GM18907 (cell line): Measurements from ENCODE around the gene KATNAL2.
"Not testable (repeated sequence)": the region's sequence is repeated elsewhere in the genome, so short reads cannot be mapped to it uniquely, and the experiment has no call there.

Experiments used
- ATAC-seq: cut with Tn5 transposase; IDR thresholded peaks from one replicate; pipeline ENCODE4 v1.9.1; 2021; ENCODE audit warnings: mild to moderate bottlenecking, moderate library complexity; ENCODE audit not compliant: unreplicated experiment

The KATNAL2 gene

DNA sequence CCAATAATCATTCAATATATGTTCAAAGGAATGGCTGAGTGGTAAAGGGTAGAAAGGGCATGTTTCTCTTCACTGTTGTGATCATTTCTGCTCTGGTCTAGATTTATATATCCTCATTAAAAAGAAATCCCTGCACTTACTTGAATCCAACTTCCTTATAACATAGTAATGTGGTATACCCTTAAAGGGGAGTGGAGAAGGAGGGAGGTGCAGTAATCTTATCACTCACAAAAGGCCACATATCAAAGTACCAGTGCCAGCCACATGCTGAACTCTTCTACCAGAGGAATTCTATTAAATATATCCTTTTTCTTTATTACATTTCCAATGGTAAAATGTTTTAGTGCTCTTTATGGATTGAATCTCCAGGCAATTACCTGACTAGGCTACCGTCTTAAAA is 3.3 kb downstream of the KATNAL2 start:
- ATAC-seq, result no peak

DNA sequence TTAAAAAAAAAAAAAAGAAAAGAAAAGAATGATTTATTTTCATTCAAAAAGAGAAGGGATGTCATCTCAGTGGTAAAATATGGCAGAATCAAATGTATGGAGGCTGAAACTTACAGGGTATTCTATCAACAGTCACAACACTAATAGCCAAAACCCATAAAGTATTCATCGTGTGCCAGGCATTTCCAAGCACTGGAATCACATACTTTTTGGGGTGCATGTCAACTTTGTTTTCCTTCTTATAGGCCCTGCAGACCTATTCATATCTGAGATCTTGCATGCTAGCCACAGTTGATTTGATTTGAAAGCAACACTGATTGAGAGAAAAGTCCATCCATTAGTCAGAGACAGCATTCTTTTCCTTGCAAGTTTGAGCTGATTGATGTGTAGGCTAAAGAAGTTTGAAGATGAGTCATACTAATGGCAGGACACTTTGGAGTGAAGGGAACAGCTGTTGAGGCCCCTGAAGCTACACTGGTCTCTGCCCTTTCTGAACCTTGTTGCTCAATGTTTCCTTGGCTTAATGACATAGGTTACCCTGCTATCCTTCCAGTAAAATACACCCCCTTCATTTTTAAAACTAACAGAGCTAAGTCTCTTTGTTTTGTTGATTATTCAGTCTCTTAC is 22.0 kb downstream of the KATNAL2 start:
- no peak for ATAC-seq

DNA sequence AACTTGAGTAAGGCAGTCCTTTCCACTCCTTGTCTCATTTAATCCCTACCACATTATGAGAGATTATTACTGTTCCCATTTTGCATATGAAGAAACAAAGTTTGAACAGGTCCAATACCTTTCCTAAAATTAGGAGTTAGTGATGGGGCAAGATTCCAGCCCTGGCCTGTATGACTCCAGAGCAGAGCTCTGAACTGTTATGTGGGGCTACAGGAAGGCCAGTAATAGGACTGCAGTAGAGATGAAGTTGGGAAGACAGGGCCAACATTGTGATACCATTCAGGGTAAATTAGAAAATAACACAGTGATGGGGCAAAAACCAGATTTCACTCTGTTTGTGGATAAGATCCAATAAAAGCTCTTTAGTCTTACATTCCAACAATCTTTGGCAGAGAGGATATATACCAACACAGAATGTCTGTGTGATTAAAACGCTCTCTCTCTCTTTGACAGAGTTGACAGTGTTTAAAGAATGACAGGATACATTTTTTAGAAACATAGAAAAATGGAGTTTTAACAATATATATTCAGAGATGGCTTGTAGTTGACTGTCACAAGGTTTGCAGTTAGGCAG is 22.7 kb downstream of the KATNAL2 start:
- no peak for ATAC-seq

DNA sequence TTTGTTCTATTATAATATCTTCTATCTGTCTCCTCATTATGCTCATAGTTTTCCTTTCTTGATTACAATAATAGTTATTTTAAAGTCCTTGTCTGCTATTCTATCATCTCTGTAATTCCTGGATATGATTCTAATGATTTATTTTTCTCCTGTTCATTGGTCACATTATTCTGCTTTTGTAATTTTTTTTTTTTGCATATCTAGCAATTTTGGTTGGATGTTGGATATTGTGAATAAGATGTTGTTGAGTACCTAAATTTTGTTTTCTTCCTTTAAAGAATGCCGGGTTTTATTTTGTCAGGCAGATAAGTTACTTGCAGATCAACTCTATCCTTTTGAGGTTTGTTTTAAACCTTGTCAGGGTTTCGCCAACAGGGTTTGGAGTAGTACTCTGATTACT is 25.2 kb downstream of the KATNAL2 start:
- ATAC-seq, result no peak

DNA sequence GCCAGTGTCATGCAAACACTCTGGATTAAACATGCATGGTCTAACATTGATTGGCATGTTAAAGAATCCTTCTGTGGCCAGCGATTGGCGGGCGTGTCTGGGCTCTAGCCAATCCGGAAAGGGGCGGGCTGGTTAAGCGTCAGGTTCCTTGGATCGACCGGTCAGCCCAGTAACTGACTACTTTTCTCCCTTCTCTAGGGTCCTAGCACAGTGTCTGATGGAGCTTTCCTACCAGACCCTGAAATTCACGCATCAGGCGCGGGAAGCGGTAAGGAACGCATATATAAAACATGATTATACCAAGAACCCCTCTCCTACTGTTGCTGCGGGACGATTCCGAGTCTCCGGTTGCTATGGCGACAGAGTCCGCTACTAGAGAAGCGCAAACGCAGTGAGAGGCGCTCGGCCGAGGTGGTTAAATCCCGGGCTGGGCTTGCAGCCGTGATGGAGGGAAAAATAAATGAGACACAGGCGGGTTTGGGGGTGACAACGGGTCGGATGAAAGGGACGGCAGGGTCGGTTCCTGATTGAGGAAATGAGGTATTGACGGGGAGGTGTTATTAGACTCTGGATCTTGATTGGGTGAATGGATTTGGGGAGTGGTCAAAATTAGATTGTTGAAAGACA is 29.4 kb downstream of the KATNAL2 start:
- ATAC-seq, result peak; percentile 98

DNA sequence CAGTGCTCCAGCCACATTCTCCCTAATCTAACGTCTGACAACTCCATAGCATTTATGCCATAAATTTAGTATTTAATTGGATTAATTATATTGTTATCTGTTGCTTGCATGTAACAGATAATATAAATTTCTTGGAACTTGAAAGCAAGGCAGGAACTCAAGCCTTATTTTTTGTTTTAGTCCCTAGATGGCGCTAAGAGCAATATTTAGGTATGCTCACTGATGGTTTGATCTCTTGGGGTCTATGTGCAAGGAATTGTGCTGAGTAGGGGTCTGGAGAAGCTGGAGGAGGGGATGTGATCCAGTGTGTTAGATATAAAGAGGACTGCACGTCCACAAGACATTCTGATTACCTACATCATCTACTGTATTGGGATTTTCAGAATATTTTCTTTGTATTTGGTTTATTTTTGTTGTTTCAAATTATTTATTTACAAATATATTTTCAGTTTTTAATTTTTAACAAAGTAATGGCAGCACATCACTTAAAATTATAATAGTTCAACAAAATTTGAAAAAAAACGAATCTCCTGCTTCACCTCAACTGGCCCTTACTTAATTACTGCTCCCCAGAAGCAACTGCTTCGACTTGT is 32.8 kb downstream of the KATNAL2 start:
- ATAC-seq, result no peak

DNA sequence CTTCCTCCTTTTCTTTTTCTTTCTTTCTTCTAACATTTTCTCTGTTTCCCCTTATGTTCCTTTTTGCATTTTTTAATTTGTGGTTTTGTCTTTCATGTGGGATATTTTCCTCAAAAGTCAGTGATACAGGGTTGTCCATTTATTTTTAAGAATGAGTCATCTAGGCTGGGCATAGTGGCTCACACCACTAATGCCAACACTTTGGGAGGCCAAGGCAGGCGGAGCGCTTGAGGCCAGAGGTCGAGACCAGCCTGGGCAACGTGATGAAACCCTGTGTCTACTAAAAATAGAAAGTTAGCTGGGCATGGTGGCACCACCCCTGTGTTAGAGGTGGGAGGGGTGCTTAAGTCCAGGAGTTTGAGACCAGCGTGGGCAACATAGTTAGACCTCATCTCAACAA is 35.8 kb downstream of the KATNAL2 start:
- ATAC-seq, result no peak

DNA sequence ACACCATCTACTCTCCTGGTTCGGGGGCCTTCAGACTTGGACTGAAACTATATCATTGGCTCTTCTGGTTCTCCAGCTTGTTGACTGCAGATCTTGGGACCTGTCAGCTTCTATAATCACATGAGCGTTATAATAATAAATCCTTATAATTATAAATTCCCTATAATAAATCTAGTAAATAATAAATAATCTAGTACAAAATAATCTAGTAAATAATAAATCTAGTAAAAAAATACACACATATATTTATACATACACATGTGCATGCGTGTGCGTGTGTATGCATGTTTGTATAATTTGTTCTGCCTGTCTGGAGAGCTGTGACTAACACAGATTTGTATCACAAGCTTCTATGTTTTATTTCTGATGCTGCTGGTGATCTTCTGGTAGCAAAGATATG is 40.8 kb downstream of the KATNAL2 start:
- ATAC-seq, result no peak

DNA sequence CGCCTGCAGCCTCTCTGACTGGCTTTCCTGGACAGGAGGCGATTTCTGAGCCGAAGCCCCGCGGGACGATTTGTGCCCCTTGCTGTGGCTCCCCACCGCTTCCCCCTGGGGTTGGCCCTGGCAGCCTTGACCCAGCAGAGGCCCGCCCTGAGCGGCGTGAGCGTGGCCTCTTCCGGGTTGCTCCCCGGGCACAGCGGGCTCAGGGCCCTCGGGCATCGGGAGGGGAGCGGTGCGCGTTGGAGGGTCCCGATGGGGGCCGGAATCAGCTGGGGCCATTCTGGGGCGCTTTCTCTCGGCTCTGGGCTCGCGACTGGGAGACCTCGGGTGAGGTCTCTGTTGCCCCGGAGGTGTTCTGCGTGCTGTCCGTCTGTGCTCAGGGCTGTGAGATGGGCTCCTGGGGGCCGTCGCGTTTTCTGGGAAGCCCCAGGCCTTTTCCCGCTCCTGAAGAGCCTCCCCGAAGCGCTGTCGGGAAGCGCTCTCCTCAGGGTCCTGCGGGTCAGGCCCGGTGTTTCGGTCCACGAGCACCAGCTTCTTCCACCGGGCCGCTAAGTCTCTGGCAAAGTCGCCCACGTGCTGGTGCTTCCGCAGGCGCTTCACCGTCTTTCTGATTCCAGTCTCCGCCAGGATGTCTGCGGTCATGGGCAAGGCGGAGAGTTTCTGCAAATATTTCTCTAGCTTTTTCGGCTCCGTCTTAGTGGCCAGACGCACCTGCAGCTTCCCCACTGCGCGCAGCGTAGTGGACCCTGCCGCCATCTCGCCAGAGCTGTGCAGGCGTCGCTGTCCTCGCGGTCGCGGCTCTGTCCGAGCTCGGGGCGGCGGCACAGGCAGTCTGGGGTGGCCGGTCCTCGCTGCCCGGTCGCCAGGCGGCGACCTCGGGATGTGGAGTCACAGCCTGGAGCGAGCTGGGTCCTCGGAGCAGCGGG is 46.5 kb downstream of the KATNAL2 start:
- ATAC-seq, result not testable (repeated sequence)

DNA sequence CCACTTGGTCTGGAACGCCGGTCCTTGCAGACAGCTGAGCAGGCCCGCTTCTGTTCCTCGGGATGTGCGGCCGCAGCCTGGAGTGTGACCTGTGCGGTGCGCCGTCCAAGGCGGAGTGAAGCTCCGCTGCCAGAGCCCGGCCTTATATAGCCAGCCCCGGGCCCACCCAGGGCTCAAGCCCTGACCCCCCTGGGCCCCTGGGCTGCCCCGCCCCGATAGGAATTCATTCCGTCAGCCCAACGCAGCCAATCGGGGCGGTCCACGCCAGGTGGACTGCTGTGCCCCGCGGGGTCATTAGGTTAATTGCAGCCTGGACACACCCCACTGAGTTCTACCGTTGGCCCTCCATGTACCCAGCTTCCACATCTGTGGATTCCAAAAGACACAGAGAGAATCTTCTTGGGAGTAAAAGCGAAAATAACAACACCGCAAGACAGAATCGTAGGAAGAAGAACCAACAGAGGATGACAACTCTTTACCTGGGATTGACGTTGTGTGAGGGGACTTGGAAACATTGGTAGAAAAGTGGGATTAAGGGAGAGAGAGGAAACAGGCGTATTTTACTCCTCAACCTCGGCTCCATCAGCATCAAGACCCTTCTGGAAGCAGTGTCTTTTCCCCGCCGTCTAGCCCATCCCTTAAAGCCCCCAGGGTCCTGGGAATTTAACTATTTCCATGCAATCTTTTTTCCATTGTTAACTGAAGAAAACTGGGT is 47.3 kb downstream of the KATNAL2 start:
- not testable (repeated sequence) for ATAC-seq

DNA sequence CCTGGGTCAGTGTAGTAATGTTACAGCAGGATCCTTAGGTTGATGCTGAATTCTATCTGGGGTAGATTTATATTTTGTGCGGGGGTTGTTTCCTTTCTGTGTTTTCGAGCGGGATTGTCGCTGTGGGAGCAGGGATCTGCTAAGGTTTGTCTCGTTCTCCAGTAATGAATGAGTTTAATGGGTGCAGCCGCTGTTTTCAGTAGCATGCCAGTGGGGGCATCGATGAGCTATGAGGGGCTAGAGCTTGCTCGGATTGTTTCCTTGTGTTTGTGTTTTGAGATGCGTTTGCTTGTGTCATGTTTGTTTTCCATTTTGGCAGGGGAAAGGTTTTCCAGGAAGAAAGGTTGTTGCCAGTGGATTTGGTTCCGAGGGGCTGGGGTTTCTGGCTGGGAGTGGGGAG is 48.9 kb downstream of the KATNAL2 start:
- ATAC-seq, result not testable (repeated sequence)

DNA sequence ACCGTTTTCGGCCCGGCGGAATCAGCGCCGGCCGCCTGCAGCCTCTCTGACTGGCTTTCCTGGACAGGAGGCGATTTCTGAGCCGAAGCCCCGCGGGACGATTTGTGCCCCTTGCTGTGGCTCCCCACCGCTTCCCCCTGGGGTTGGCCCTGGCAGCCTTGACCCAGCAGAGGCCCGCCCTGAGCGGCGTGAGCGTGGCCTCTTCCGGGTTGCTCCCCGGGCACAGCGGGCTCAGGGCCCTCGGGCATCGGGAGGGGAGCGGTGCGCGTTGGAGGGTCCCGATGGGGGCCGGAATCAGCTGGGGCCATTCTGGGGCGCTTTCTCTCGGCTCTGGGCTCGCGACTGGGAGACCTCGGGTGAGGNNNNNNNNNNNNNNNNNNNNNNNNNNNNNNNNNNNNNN is 52.1 kb downstream of the KATNAL2 start:
- ATAC-seq, result not testable (repeated sequence)

DNA sequence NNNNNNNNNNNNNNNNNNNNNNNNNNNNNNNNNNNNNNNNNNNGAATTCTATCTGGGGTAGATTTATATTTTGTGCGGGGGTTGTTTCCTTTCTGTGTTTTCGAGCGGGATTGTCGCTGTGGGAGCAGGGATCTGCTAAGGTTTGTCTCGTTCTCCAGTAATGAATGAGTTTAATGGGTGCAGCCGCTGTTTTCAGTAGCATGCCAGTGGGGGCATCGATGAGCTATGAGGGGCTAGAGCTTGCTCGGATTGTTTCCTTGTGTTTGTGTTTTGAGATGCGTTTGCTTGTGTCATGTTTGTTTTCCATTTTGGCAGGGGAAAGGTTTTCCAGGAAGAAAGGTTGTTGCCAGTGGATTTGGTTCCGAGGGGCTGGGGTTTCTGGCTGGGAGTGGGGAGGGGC is 102.5 kb downstream of the KATNAL2 start:
- ATAC-seq, result not testable (repeated sequence)

DNA sequence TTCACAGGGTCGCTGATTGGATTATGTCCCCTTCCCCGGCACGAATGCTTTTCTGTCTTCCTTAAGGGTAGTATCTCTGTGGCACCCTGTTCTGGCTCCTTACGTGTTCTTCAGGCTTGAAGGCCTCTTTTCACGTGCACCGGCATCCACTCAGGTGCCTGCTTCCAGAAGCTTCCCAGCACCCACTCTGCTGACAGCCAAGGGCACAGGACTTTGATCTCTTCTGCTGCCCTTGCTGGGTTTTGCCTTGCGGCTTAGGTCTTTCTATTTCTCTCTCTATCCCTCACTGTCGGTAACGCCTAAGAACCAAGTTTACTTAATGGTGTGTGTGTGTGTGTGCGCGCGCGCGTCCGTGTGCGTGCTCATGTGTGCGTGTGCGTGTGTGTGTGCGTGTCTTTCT is 103.4 kb downstream of the KATNAL2 start:
- ATAC-seq, result not testable (repeated sequence)

DNA sequence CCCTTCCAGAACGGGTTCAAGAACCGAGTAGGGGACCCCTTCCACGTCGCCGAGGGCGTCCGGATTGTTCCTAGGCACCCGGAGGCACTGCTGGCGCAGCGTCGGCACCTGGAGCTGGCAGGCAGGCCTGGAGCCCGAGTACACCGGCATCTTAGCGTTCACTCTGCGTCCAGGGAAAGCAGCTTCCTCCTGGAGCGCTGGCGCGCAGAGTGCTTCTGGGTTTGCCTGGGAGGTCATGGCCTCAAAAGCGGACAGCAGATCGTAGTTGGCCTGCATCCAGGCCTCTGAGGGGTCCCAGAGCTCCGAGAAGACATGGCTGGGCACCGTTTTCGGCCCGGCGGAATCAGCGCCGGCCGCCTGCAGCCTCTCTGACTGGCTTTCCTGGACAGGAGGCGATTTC is 105.4 kb downstream of the KATNAL2 start:
- not testable (repeated sequence) for ATAC-seq

DNA sequence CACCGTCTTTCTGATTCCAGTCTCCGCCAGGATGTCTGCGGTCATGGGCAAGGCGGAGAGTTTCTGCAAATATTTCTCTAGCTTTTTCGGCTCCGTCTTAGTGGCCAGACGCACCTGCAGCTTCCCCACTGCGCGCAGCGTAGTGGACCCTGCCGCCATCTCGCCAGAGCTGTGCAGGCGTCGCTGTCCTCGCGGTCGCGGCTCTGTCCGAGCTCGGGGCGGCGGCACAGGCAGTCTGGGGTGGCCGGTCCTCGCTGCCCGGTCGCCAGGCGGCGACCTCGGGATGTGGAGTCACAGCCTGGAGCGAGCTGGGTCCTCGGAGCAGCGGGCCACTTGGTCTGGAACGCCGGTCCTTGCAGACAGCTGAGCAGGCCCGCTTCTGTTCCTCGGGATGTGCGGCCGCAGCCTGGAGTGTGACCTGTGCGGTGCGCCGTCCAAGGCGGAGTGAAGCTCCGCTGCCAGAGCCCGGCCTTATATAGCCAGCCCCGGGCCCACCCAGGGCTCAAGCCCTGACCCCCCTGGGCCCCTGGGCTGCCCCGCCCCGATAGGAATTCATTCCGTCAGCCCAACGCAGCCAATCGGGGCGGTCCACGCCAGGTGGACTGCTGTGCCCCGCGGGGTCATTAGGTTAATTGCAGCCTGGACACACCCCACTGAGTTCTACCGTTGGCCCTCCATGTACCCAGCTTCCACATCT is 106.5 kb downstream of the KATNAL2 start:
- ATAC-seq, result not testable (repeated sequence)

DNA sequence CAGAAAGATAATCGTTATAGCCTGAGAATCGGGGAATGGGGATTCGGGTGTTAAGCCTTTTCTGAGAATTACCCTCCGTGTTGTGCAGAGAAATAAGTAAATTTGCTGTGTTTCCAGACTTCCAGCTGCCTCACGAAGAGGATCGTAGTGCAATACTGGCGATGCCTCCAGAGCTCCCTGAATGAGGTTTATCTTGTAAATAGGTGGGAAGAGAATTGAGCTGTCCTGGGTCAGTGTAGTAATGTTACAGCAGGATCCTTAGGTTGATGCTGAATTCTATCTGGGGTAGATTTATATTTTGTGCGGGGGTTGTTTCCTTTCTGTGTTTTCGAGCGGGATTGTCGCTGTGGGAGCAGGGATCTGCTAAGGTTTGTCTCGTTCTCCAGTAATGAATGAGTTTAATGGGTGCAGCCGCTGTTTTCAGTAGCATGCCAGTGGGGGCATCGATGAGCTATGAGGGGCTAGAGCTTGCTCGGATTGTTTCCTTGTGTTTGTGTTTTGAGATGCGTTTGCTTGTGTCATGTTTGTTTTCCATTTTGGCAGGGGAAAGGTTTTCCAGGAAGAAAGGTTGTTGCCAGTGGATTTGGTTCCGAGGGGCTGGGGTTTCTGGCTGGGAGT is 108.3 kb downstream of the KATNAL2 start:
- not testable (repeated sequence) for ATAC-seq

DNA sequence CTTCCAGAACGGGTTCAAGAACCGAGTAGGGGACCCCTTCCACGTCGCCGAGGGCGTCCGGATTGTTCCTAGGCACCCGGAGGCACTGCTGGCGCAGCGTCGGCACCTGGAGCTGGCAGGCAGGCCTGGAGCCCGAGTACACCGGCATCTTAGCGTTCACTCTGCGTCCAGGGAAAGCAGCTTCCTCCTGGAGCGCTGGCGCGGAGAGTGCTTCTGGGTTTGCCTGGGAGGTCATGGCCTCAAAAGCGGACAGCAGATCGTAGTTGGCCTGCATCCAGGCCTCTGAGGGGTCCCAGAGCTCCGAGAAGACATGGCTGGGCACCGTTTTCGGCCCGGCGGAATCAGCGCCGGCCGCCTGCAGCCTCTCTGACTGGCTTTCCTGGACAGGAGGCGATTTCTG is 111.3 kb downstream of the KATNAL2 start:
- not testable (repeated sequence) for ATAC-seq

DNA sequence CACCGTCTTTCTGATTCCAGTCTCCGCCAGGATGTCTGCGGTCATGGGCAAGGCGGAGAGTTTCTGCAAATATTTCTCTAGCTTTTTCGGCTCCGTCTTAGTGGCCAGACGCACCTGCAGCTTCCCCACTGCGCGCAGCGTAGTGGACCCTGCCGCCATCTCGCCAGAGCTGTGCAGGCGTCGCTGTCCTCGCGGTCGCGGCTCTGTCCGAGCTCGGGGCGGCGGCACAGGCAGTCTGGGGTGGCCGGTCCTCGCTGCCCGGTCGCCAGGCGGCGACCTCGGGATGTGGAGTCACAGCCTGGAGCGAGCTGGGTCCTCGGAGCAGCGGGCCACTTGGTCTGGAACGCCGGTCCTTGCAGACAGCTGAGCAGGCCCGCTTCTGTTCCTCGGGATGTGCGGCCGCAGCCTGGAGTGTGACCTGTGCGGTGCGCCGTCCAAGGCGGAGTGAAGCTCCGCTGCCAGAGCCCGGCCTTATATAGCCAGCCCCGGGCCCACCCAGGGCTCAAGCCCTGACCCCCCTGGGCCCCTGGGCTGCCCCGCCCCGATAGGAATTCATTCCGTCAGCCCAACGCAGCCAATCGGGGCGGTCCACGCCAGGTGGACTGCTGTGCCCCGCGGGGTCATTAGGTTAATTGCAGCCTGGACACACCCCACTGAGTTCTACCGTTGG is 112.4 kb downstream of the KATNAL2 start:
- ATAC-seq, result not testable (repeated sequence)
